CD4-positive, CD25-positive, alpha-beta regulatory T cell (primary cell): Measurements from ENCODE around the gene DYSF. TPM values are rescaled to one million over a fixed set of nuclear protein-coding genes. Genes with fewer than 3 reads are reported as not detected.

Source experiments
- ATAC-seq, 2 donors: fragments of 150-1000 bp; cut with Tn5 transposase; one replicate each; pipeline ENCODE4 v1.10.0; 2021; ENCODE audit warnings: low read depth in 2 of 2, moderate number of reproducible peaks in 2 of 2, moderate library complexity in 1 of 2
- DNase-seq, 3 donors: peaks; one replicate each; pipeline versions ENCODE4 v3.0.0 to v3.0.0-alpha.2; 2012 to 2022; ENCODE audit warnings: mixed read lengths in 1 of 3
- H3K27ac ChIP-seq: one replicate; pipeline ENCODE4 v1.7.0; 2013; ENCODE audit warnings: mild to moderate bottlenecking, low read length; ENCODE audit not compliant: insufficient read depth, poor library complexity, severe bottlenecking
- H3K27me3 ChIP-seq: one replicate; pipeline ENCODE4 v1.7.0; 2013; ENCODE audit warnings: low read length; ENCODE audit not compliant: control insufficient read depth, insufficient read depth
- H3K36me3 ChIP-seq: one replicate; pipeline ENCODE4 v1.7.0; 2013; ENCODE audit warnings: mild to moderate bottlenecking, low read length, moderate library complexity; ENCODE audit not compliant: control insufficient read depth, insufficient read depth
- H3K4me1 ChIP-seq: 2 replicates; pipeline ENCODE4 v1.7.0; 2013; ENCODE audit warnings: mild to moderate bottlenecking, low read length; ENCODE audit not compliant: insufficient read depth, control insufficient read depth, poor library complexity, severe bottlenecking
- H3K4me3 ChIP-seq: one replicate; pipeline ENCODE4 v1.7.0; 2013; ENCODE audit warnings: low read depth, mild to moderate bottlenecking, low read length, moderate library complexity
- H3K9me3 ChIP-seq, 2 experiments: 1 replicate in 1 of 2; 2 replicates in 1 of 2; pipeline ENCODE4 v1.7.0; 2013; ENCODE audit warnings: low read length in 2 of 2, mild to moderate bottlenecking in 1 of 2, moderate library complexity in 1 of 2; ENCODE audit not compliant: control insufficient read depth in 2 of 2
- H3K27ac Mint-ChIP-seq, 3 donors: one replicate each; pipeline ENCODE4 v1.8.0; 2020 to 2022; ENCODE audit warnings: mild to moderate bottlenecking in 3 of 3, mixed read lengths in 3 of 3, moderate library complexity in 2 of 3
- H3K27me3 Mint-ChIP-seq: one replicate; pipeline ENCODE4 v1.8.0; 2022; ENCODE audit warnings: mild to moderate bottlenecking, mixed read lengths
- H3K36me3 Mint-ChIP-seq: one replicate; pipeline ENCODE4 v1.8.0; 2020; ENCODE audit warnings: mixed read lengths
- H3K4me1 Mint-ChIP-seq, 4 donors: one replicate each; pipeline ENCODE4 v1.8.0; 2020 to 2022; ENCODE audit warnings: mixed read lengths in 4 of 4, mild to moderate bottlenecking in 1 of 4
- H3K4me3 Mint-ChIP-seq, 4 donors: one replicate each; pipeline ENCODE4 v1.8.0; 2020 to 2022; ENCODE audit warnings: mild to moderate bottlenecking in 4 of 4, mixed read lengths in 4 of 4, moderate library complexity in 3 of 4
- H3K9me3 Mint-ChIP-seq, 7 donors: one replicate each; pipeline ENCODE4 v1.8.0; 2020 to 2022; ENCODE audit warnings: mixed read lengths in 7 of 7, mild to moderate bottlenecking in 3 of 7, moderate library complexity in 2 of 7
- polyA plus RNA-seq, 4 donors: library from polyadenylated mRNA; unstranded; fragments of 300-500 nt; fragmentation: Illumina TruSeq; gene quantifications; one replicate each; pipeline ENCODE4 v1.2.3, GENCODE V29; 2021
- total RNA-seq: library from RNA; stranded (reverse); gene quantifications from one replicate; pipeline ENCODE4 v1.2.3, GENCODE V29; 2022

DYSF gene
- total and polyA plus RNA-seq, 5 donors from 2014 or later, result 0.10 to 0.13 TPM; not detected in 3

DNA sequence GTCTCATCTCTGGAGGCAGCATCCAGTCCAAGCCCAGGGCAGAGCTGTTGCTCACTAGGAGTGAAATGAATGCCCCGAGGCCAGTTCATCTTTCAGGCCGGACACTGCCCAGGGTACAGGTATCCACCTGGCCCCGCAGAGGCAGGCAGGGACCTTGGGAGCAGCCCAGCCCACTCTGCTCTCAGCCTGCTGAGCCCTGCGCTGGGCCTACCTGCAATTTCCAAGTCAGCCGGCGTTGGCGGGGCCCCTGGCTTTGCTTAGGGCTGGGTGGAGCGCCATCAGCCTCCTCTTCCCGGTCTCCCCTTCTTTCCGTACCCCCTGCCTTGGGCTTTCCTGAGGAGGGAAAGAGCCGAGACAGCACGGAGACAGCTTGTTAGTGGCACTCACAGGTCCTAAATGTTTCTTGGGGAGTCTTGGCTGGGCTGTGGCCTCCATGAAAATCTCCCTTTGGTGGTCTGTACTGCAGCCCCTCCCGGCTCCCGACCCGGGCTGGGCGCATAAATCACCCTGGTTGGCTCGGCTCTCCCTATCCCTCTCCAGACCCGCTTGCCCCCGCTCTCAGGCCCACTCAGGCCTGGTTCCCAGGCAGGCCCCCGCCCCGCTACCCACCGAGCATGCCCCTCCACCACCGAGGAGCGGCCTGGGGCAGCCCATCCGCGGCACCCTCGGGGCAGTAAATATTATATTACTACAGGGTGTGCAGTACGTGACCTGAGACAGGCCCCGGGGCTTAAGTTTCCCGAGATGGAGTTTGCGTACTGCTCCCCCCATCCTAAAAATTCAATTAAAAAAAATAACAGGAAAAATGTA, 106.7 kb downstream of the DYSF start:
- Histone ChIP-seq H3K27ac (no peak overlapping the region), H3K4me1 (no peaks in the 10 kb centered on the region), H3K27me3 (no peaks in the 10 kb centered on the region), H3K9me3 (no peaks in the 10 kb centered on the region), H3K36me3 (no peaks in the 10 kb centered on the region), H3K4me3 (no peak overlapping the region)
- Mint-ChIP-seq H3K36me3 (no peaks in the 10 kb centered on the region), H3K4me3 (no peak overlapping the region), H3K9me3 (no peaks in the 10 kb centered on the region), H3K4me1 (no peaks in the 10 kb centered on the region), H3K27me3 (no peaks in the 10 kb centered on the region), H3K27ac (no peak overlapping the region)
- ATAC-seq (no peak), DNase-seq (no peak)

DNA sequence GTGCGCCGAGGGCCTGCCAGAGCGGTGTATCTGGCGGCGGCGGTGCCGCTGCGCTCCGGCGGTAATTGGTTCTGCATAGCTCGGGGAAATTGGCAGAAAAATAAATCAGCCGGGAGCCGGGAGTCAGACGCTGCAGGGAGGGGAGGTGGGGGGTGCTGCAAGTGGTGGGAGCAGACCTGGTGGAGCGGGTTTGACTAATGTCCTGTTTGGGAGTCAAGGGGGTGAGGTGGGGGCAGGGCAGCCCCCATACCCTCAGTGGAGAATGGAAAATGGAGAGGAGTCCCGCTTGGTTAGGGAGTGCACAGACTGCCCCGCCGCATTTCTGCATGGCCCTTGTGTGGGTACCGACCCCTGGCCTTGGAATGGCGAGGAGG, 107.3 kb downstream of the DYSF start:
- no peak overlapping the region for H3K27ac Mint-ChIP-seq
- H3K9me3 ChIP-seq, result no peaks in the 10 kb centered on the region
- H3K27me3 ChIP-seq, result no peaks in the 10 kb centered on the region
- H3K27me3 Mint-ChIP-seq, result no peaks in the 10 kb centered on the region
- no peaks in the 10 kb centered on the region for H3K4me1 ChIP-seq
- no peaks in the 10 kb centered on the region for H3K9me3 Mint-ChIP-seq
- no peaks in the 10 kb centered on the region for H3K36me3 Mint-ChIP-seq
- no peak overlapping the region for H3K4me3 ChIP-seq
- H3K4me1 Mint-ChIP-seq, result no peaks in the 10 kb centered on the region
- no peak overlapping the region for H3K27ac ChIP-seq
- no peaks in the 10 kb centered on the region for H3K36me3 ChIP-seq
- ATAC-seq (no peak), DNase-seq (no peak)
- no peak overlapping the region for H3K4me3 Mint-ChIP-seq

DNA sequence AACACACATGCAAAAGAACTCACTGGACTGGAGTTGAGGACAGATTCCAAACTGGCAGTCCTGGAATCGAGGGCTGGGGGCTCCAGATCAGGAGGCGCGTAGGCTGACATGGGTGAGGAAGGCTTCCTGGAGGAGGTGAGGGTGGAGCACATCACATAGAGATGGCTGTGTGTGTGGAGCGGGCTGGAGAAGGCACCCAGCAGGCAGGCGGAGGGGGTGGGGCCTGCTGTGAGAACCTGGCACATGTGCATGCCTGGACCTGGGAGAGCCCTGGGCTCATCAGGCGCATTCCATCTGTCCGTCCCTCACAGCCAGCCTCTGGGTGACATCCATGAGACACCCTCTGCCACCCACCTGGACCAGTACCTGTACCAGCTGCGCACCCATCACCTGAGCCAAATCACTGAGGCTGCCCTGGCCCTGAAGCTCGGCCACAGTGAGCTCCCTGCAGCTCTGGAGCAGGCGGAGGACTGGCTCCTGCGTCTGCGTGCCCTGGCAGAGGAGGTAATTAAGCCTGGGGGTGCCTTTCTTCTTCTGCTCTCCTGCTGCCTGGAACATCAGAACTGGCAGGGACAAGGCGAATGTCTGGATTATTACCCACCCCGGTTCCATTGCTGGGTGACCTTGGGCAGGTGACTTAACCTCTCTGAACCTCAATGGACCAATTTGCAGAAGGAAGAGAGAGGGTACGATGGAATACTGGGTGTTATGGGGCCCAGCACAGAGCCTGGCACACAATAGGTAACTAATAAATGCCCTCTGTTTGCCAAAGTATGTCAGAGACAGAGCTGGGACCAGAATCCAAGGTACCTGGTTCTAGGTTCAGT, 108.3 kb downstream of the DYSF start:
- no peaks in the 10 kb centered on the region for H3K36me3 Mint-ChIP-seq
- Histone ChIP-seq H3K4me1 (no peaks in the 10 kb centered on the region), H3K27me3 (no peaks in the 10 kb centered on the region), H3K27ac (no peak overlapping the region), H3K9me3 (no peaks in the 10 kb centered on the region), H3K36me3 (no peaks in the 10 kb centered on the region), H3K4me3 (no peak overlapping the region)
- DNase-seq, result no peak
- H3K4me3 Mint-ChIP-seq, result no peak overlapping the region
- no peak overlapping the region for H3K27ac Mint-ChIP-seq
- no peaks in the 10 kb centered on the region for H3K27me3 Mint-ChIP-seq
- ATAC-seq, result no peak
- no peaks in the 10 kb centered on the region for H3K9me3 Mint-ChIP-seq
- no peaks in the 10 kb centered on the region for H3K4me1 Mint-ChIP-seq

DNA sequence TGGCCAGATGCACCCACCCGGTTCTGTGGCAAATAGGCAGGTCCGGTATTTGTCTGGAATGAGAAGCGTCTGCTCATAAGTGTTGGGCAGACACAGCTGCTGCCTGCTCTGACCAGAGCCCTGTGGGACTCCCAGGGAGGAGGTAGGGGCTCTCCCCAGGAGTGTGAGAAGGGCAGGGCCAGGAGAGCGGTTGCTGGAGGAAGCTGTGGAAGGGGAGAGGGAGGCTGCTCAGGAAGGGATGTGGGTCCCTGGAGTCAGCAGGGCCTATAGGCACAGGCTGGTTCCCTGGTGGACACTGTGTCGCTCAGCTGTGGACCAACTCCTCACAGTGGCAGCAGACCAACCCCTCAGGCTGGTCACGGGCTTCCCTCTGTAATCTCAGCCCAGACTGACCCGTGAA, 109.2 kb downstream of the DYSF start:
- ATAC-seq, result no peak
- no peak for DNase-seq
- H3K9me3 ChIP-seq, result no peaks in the 10 kb centered on the region
- no peak overlapping the region for H3K27ac ChIP-seq
- H3K4me1 ChIP-seq, result no peaks in the 10 kb centered on the region
- H3K4me1 Mint-ChIP-seq, result no peaks in the 10 kb centered on the region
- H3K27ac Mint-ChIP-seq, result no peak overlapping the region
- no peak overlapping the region for H3K4me3 ChIP-seq
- H3K27me3 ChIP-seq, result no peaks in the 10 kb centered on the region
- no peaks in the 10 kb centered on the region for H3K36me3 Mint-ChIP-seq
- H3K9me3 Mint-ChIP-seq, result peaks cover 0 to 2% (median 0%) of the 10 kb centered on the region in 7 donors
- no peaks in the 10 kb centered on the region for H3K36me3 ChIP-seq
- no peak overlapping the region for H3K4me3 Mint-ChIP-seq
- H3K27me3 Mint-ChIP-seq, result no peaks in the 10 kb centered on the region

DNA sequence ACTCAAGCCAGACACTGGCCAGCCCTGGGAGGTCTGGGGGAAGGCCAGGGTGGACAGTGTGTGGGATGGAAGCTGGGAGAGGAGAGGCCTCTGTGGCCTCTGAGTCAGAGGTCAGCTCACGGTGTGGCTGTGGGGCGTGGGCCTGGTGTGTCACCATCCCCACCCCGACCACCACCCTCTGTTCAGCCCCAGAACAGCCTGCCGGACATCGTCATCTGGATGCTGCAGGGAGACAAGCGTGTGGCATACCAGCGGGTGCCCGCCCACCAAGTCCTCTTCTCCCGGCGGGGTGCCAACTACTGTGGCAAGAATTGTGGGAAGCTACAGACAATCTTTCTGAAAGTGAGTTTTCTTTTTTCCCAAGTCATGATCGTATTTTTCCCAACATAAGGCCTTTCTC, 110.5 kb downstream of the DYSF start:
- DNase-seq (no peak), ATAC-seq (no peak)
- Mint-ChIP-seq H3K4me3 (no peak overlapping the region), H3K27me3 (no peaks in the 10 kb centered on the region), H3K9me3 (peaks cover 0 to 2% (median 0%) of the 10 kb centered on the region in 7 donors), H3K36me3 (no peaks in the 10 kb centered on the region), H3K27ac (no peak overlapping the region), H3K4me1 (no peaks in the 10 kb centered on the region)
- H3K9me3 ChIP-seq, result no peaks in the 10 kb centered on the region
- H3K4me3 ChIP-seq, result no peak overlapping the region
- no peak overlapping the region for H3K27ac ChIP-seq
- no peaks in the 10 kb centered on the region for H3K4me1 ChIP-seq
- no peaks in the 10 kb centered on the region for H3K36me3 ChIP-seq
- no peaks in the 10 kb centered on the region for H3K27me3 ChIP-seq

DNA sequence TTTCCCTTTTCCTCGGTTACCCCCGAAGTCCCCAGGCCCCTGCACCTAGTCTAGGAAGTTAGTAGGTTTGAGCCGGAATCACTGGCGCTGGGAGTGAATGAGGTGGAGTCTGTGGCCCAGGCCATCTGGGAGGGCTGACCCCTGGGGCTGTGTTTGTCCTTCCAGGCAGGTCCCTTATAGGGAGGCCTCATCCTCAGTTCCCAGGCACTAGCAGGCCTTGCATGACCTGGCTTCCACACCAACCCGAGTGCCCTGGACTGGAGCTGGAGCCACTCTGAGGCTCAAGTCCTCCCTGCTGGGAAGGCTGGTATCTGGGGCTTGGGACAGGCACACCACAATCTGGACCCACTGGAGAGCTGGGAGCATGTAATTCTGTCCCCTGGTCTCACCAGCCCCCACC, 111.0 kb downstream of the DYSF start:
- peaks cover 0 to 2% (median 0%) of the 10 kb centered on the region in 7 donors for H3K9me3 Mint-ChIP-seq
- no peak overlapping the region for H3K27ac ChIP-seq
- H3K4me3 ChIP-seq, result no peak overlapping the region
- H3K27ac Mint-ChIP-seq, result no peak overlapping the region
- no peaks in the 10 kb centered on the region for H3K36me3 ChIP-seq
- DNase-seq (no peak), ATAC-seq (no peak)
- H3K27me3 Mint-ChIP-seq, result no peaks in the 10 kb centered on the region
- H3K27me3 ChIP-seq, result no peaks in the 10 kb centered on the region
- H3K4me1 ChIP-seq, result no peaks in the 10 kb centered on the region
- no peak overlapping the region for H3K4me3 Mint-ChIP-seq
- H3K36me3 Mint-ChIP-seq, result no peaks in the 10 kb centered on the region
- no peaks in the 10 kb centered on the region for H3K9me3 ChIP-seq
- H3K4me1 Mint-ChIP-seq, result no peaks in the 10 kb centered on the region

DNA sequence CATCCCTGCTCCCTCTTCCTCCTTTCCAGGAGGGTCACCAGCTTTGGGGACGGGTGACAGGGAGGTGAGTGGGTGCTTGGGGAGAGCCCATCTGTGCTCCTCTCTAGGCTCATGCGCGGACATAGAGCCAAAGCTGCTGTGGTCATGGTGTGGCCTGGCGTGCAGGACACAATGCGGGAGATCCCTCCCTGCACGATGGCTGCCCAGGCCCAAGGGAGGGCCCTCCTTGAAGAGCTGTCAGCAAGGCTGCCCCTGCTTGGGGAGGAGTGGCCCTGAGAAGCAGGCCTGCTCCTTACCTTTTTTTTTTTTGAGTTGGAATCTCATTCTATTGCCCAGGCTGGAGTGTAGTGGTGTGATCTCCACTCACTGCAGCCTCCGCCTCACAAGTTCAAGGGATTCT, 111.4 kb downstream of the DYSF start:
- Mint-ChIP-seq H3K9me3 (peaks cover 0 to 2% (median 0%) of the 10 kb centered on the region in 7 donors), H3K36me3 (no peaks in the 10 kb centered on the region), H3K4me1 (no peaks in the 10 kb centered on the region), H3K4me3 (no peak overlapping the region), H3K27me3 (no peaks in the 10 kb centered on the region), H3K27ac (no peak overlapping the region)
- Histone ChIP-seq H3K4me3 (no peak overlapping the region), H3K27ac (no peak overlapping the region), H3K4me1 (no peaks in the 10 kb centered on the region), H3K9me3 (no peaks in the 10 kb centered on the region), H3K36me3 (no peaks in the 10 kb centered on the region), H3K27me3 (no peaks in the 10 kb centered on the region)
- DNase-seq, result no peak
- no peak for ATAC-seq
